DMS53 treated with DMSO at 0.1 percent for 48 hours (cell line): ENCODE data around the gene NAA38.
A peak's percentile ranks its signal among the peaks of the same experiment; 100 is the strongest.

ENCODE experiments used
- DNase-seq: peaks from one replicate; lab custom pipeline; 2025; ENCODE audit not compliant: unreplicated experiment; lab: John Stamatoyannopoulos, UW

NAA38 gene

GRCh38 chr17:7856811-7857712, at the start of gene NAA38:
Gene NAA38 (minus strand): TSS chr17:7857559. CDS start chr17:7857463, 96 bp downstream.
- peak; percentile 99 for DNase-seq

GRCh38 chr17:7903154-7904103, 46.1 kb upstream of the NAA38 start:
- no peak for DNase-seq

GRCh38 chr17:7897773-7898172, 40.4 kb upstream of the NAA38 start:
- DNase-seq: peak; percentile 13

- no peak for DNase-seq
Measured at GRCh38 chr17:7897090-7897489, 39.7 kb upstream of the NAA38 start.

GRCh38 chr17:7894866-7895265, 37.5 kb upstream of the NAA38 start:
- DNase-seq: no peak

GRCh38 chr17:7894226-7894625, 36.9 kb upstream of the NAA38 start:
- DNase-seq: no peak

- no peak for DNase-seq
Measured at GRCh38 chr17:7893187-7893880, 36.0 kb upstream of the NAA38 start.

- DNase-seq: peak; percentile 97
Measured at GRCh38 chr17:7889166-7889955, 32.0 kb upstream of the NAA38 start.

- peak; percentile 82 for DNase-seq
Measured at GRCh38 chr17:7888184-7888920, 31.0 kb upstream of the NAA38 start, which contains the start of gene CHD3. Gene CHD3 (plus strand): TSS chr17:7888789. CDS start chr17:7889001, 212 bp downstream.

GRCh38 chr17:7887482-7888183, 30.3 kb upstream of the NAA38 start:
- peak; percentile 97 for DNase-seq

- DNase-seq: peak; percentile 85
Measured at GRCh38 chr17:7887038-7887481, 29.7 kb upstream of the NAA38 start.

GRCh38 chr17:7886227-7887037, 29.1 kb upstream of the NAA38 start:
- peak; percentile 74 for DNase-seq

- peak; percentile 50 for DNase-seq
Measured at GRCh38 chr17:7885367-7886226, 28.2 kb upstream of the NAA38 start.

GRCh38 chr17:7884581-7885366, 27.4 kb upstream of the NAA38 start:
- DNase-seq: no peak

- DNase-seq: peak; percentile 39
Measured at GRCh38 chr17:7883781-7884386, 26.5 kb upstream of the NAA38 start.

GRCh38 chr17:7882629-7883028, 25.3 kb upstream of the NAA38 start:
- peak; percentile 20 for DNase-seq
